ENCODE results near the gene YTHDC1. TPM values are rescaled to one million over a fixed set of nuclear protein-coding genes. Genes with fewer than 3 reads are reported as not detected.

Gene YTHDC1
- total and polyA plus RNA-seq, 7 experiments from 2014 or later = 26.9 to 254 (median 206) TPM

DNA sequence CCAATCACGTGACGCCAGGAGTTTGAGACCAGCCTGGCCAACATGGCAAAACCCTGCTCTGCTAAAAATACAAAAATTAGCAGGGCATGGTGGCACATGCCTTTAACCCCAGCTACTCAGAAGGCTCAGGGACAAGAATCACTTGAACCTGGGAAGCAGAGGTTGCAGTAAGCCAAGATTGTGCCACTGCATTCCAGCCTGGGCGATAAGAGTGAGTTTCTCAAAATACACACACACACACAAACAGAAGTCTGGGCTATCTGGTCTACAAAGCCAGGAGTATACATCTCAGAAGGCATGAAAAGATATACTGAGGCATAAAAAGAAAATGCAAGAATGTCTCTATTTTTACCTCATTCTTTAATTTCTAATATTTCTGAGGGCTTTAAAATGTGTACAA is 11.3 kb downstream of the YTHDC1 start:
- no peaks in the 10 kb centered on the region for H3K27me3 ChIP-seq (ENCODE audit: control insufficient read depth in 2 of 2, insufficient read depth in 2 of 2, low read length in 2 of 2)
- Mint-ChIP-seq H3K4me1 (peaks cover 32 to 91% (median 68%) of the 10 kb centered on the region in 7 donors), H3K4me3 (peak overlapping the region in 3 of 10 donors; percentile 19 to 99 (median 54)), H3K9me3 (no peaks in the 10 kb centered on the region), H3K36me3 (peaks cover 12 to 24% (median 18%) of the 10 kb centered on the region in 5 donors), H3K27ac (peak overlapping the region in 3 of 9 donors; percentile 30 to 62 (median 43)), H3K27me3 (no peaks in the 10 kb centered on the region)
- ChIA-PET CTCF (no interaction called here), POLR2A (interaction anchor here (0.9 kb wide), 1 partner anchor 26 kb away, joined by 7 read pairs; no protein-coding TSS in a partner anchor)
- H3K27ac ChIP-seq (ENCODE audit: low read depth, low read length) = peak overlapping the region; percentile 28
- ATAC-seq (no peak), DNase-seq (no peak)
- H3K9me3 ChIP-seq (ENCODE audit: control insufficient read depth in 2 of 3, low read length in 3 of 3) = no peaks in the 10 kb centered on the region
- peaks cover 12 to 31% (median 17%) of the 10 kb centered on the region in 3 experiments for H3K36me3 ChIP-seq (ENCODE audit: control insufficient read depth in 2 of 3, insufficient read depth in 3 of 3, low read length in 3 of 3)
- H3K4me1 ChIP-seq (ENCODE audit: control insufficient read depth in 2 of 2, insufficient read depth in 2 of 2, low read length in 2 of 2) = peaks cover 19 to 35% of the 10 kb centered on the region in 2 donors
- intact Hi-C loops (cut with micrococcal nuclease) = loop anchor here in 1 of 2 donors (1.0 kb wide), 2 partner anchors 8 to 9 kb away; no protein-coding TSS in a partner anchor
- H3K4me3 ChIP-seq (ENCODE audit: low read length) = no peak overlapping the region

DNA sequence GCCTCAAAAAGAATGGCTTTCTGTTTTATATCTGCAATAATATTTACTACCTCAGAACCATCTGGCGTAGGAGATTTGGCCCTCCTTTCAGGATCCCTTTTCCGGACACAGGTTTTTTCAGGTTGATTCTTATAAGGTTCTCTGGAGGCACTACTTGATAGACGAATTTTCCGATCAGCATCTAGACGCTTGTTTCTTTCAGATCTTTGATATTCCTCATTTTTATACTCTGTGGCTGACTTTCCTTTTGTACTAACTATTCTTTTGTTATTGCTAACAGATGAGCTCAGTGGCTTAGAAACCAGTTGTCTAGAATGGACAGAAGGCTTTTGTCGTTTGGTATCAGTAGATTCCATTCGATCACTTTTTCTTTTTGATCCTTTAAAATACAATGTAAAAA is 12.4 kb downstream of the YTHDC1 start:
- H3K27me3 ChIP-seq (ENCODE audit: control insufficient read depth in 2 of 2, insufficient read depth in 2 of 2, low read length in 2 of 2) = no peaks in the 10 kb centered on the region
- H3K4me3 ChIP-seq (ENCODE audit: low read length) = no peak overlapping the region
- CTCF ChIA-PET = interaction anchor here (0.6 kb wide), 1 partner anchor 152 kb away, joined by 3 read pairs; no protein-coding TSS in a partner anchor
- Mint-ChIP-seq H3K4me1 (peaks cover 32 to 95% (median 67%) of the 10 kb centered on the region in 7 donors), H3K9me3 (no peaks in the 10 kb centered on the region), H3K27ac (peak overlapping the region in 5 of 9 donors; percentile 2 to 84 (median 11)), H3K27me3 (no peaks in the 10 kb centered on the region), H3K36me3 (peaks cover 13 to 29% (median 27%) of the 10 kb centered on the region in 5 donors), H3K4me3 (peak overlapping the region in 4 of 10 donors; percentile 12 to 38 (median 20))
- DNase-seq (no peak), ATAC-seq (no peak)
- H3K27ac ChIP-seq (ENCODE audit: low read depth, low read length) = peak overlapping the region; percentile 25
- POLR2A ChIA-PET = interaction anchor here (0.9 kb wide), 1 partner anchor 25 kb away, joined by 7 read pairs; no protein-coding TSS in a partner anchor
- peaks cover 23 to 41% (median 24%) of the 10 kb centered on the region in 3 experiments for H3K36me3 ChIP-seq (ENCODE audit: control insufficient read depth in 2 of 3, insufficient read depth in 3 of 3, low read length in 3 of 3)
- H3K9me3 ChIP-seq (ENCODE audit: control insufficient read depth in 2 of 3, low read length in 3 of 3) = no peaks in the 10 kb centered on the region
- H3K4me1 ChIP-seq (ENCODE audit: control insufficient read depth in 2 of 2, insufficient read depth in 2 of 2, low read length in 2 of 2) = peaks cover 17 to 35% of the 10 kb centered on the region in 2 donors
- intact Hi-C loops (cut with micrococcal nuclease) = no loop called here

DNA sequence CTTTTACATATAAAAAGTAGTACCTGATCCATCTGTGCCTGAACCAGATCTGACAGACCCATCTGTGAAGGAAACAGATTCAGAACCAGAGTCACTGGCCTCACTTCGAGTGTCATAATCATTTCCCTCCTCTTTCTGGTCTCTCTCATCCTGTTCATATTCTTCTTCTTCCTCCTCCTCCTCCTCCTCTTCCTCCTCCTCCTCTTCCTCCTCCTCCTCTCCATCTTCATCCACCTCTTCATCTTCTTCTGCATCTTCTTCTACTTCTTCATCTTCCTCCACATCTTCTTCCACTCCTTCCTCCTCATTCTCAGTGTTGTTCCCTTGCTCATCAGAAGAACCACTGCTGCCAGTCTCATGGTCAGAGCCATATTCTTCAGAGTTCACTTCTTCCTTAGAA is 12.9 kb downstream of the YTHDC1 start:
- DNase-seq (no peak), ATAC-seq (no peak)
- ChIA-PET POLR2A (no interaction called here), CTCF (no interaction called here)
- no peaks in the 10 kb centered on the region for H3K27me3 ChIP-seq (ENCODE audit: control insufficient read depth in 2 of 2, insufficient read depth in 2 of 2, low read length in 2 of 2)
- Mint-ChIP-seq H3K27me3 (no peaks in the 10 kb centered on the region), H3K27ac (peak overlapping the region in 7 of 9 donors; percentile 2 to 84 (median 43)), H3K36me3 (peaks cover 17 to 35% (median 32%) of the 10 kb centered on the region in 5 donors), H3K9me3 (no peaks in the 10 kb centered on the region), H3K4me1 (peaks cover 30 to 95% (median 65%) of the 10 kb centered on the region in 7 donors), H3K4me3 (peak overlapping the region in 3 of 10 donors; percentile 22 to 38 (median 30))
- no peak overlapping the region for H3K4me3 ChIP-seq (ENCODE audit: low read length)
- peaks cover 11 to 31% of the 10 kb centered on the region in 2 donors for H3K4me1 ChIP-seq (ENCODE audit: control insufficient read depth in 2 of 2, insufficient read depth in 2 of 2, low read length in 2 of 2)
- no peaks in the 10 kb centered on the region for H3K9me3 ChIP-seq (ENCODE audit: control insufficient read depth in 2 of 3, low read length in 3 of 3)
- intact Hi-C loops (cut with micrococcal nuclease) = no loop called here
- H3K36me3 ChIP-seq (ENCODE audit: control insufficient read depth in 2 of 3, insufficient read depth in 3 of 3, low read length in 3 of 3) = peaks cover 28 to 46% (median 29%) of the 10 kb centered on the region in 3 experiments
- H3K27ac ChIP-seq (ENCODE audit: low read depth, low read length) = peak overlapping the region; percentile 25

- H3K27ac Mint-ChIP-seq = peak overlapping the region in 5 of 9 donors; percentile 4 to 84 (median 63)
Observed at GRCh38 chr4:68336530-68336929, 13.4 kb downstream of the YTHDC1 start.

GRCh38 chr4:68326141-68326540 is 23.7 kb downstream of the YTHDC1 start:
- H3K9me3 Mint-ChIP-seq = no peaks in the 10 kb centered on the region
- no peaks in the 10 kb centered on the region for H3K4me1 ChIP-seq (ENCODE audit: control insufficient read depth in 2 of 2, insufficient read depth in 2 of 2, low read length in 2 of 2)
- ChIA-PET POLR2A (no interaction called here), CTCF (no interaction called here)
- no peak for ATAC-seq
- no peaks in the 10 kb centered on the region for H3K27me3 ChIP-seq (ENCODE audit: control insufficient read depth in 2 of 2, insufficient read depth in 2 of 2, low read length in 2 of 2)
- no peak overlapping the region for H3K4me3 Mint-ChIP-seq
- H3K4me1 Mint-ChIP-seq = peaks cover 0 to 13% (median 9%) of the 10 kb centered on the region in 7 donors
- DNase-seq = no peak
- no peaks in the 10 kb centered on the region for H3K27me3 Mint-ChIP-seq
- H3K36me3 Mint-ChIP-seq = peaks cover 0 to 34% (median 18%) of the 10 kb centered on the region in 5 donors
- H3K27ac Mint-ChIP-seq = peak overlapping the region in 4 of 9 donors; percentile 11 to 55 (median 31)
- no peak overlapping the region for H3K27ac ChIP-seq (ENCODE audit: low read depth, low read length)
- peaks cover 27 to 75% (median 36%) of the 10 kb centered on the region in 3 experiments for H3K36me3 ChIP-seq (ENCODE audit: control insufficient read depth in 2 of 3, insufficient read depth in 3 of 3, low read length in 3 of 3)
- no peak overlapping the region for H3K4me3 ChIP-seq (ENCODE audit: low read length)
- intact Hi-C loops (cut with micrococcal nuclease) = no loop called here
- no peaks in the 10 kb centered on the region for H3K9me3 ChIP-seq (ENCODE audit: control insufficient read depth in 2 of 3, low read length in 3 of 3)

More at GRCh38 chr4:68336530-68336929, 13.4 kb downstream of the YTHDC1 start:
- peaks cover 28 to 93% (median 60%) of the 10 kb centered on the region in 7 donors for H3K4me1 Mint-ChIP-seq
- Histone ChIP-seq H3K36me3 (ENCODE audit: control insufficient read depth in 2 of 3, insufficient read depth in 3 of 3, low read length in 3 of 3) (peaks cover 30 to 51% (median 32%) of the 10 kb centered on the region in 3 experiments), H3K9me3 (ENCODE audit: control insufficient read depth in 2 of 3, low read length in 3 of 3) (no peaks in the 10 kb centered on the region), H3K4me1 (ENCODE audit: control insufficient read depth in 2 of 2, insufficient read depth in 2 of 2, low read length in 2 of 2) (peaks cover 8 to 27% of the 10 kb centered on the region in 2 donors), H3K4me3 (ENCODE audit: low read length) (no peak overlapping the region), H3K27me3 (ENCODE audit: control insufficient read depth in 2 of 2, insufficient read depth in 2 of 2, low read length in 2 of 2) (no peaks in the 10 kb centered on the region), H3K27ac (ENCODE audit: low read depth, low read length) (no peak overlapping the region)
- CTCF ChIA-PET = no interaction called here
- peaks cover 19 to 38% (median 36%) of the 10 kb centered on the region in 5 donors for H3K36me3 Mint-ChIP-seq
- peak overlapping the region in 1 of 10 donors; percentile 31 for H3K4me3 Mint-ChIP-seq
- ATAC-seq = no peak
- intact Hi-C loops (cut with micrococcal nuclease) = no loop called here
- POLR2A ChIA-PET = no interaction called here
- no peaks in the 10 kb centered on the region for H3K27me3 Mint-ChIP-seq
- no peaks in the 10 kb centered on the region for H3K9me3 Mint-ChIP-seq
- DNase-seq = no peak

GRCh38 chr4:68324519-68325262 is 25.2 kb downstream of the YTHDC1 start:
- Histone ChIP-seq H3K27ac (ENCODE audit: low read depth, low read length) (no peak overlapping the region), H3K9me3 (ENCODE audit: control insufficient read depth in 2 of 3, low read length in 3 of 3) (no peaks in the 10 kb centered on the region), H3K4me1 (ENCODE audit: control insufficient read depth in 2 of 2, insufficient read depth in 2 of 2, low read length in 2 of 2) (no peaks in the 10 kb centered on the region), H3K4me3 (ENCODE audit: low read length) (no peak overlapping the region), H3K27me3 (ENCODE audit: control insufficient read depth in 2 of 2, insufficient read depth in 2 of 2, low read length in 2 of 2) (no peaks in the 10 kb centered on the region), H3K36me3 (ENCODE audit: control insufficient read depth in 2 of 3, insufficient read depth in 3 of 3, low read length in 3 of 3) (peaks cover 21 to 70% (median 28%) of the 10 kb centered on the region in 3 experiments)
- no peaks in the 10 kb centered on the region for H3K27me3 Mint-ChIP-seq
- H3K36me3 Mint-ChIP-seq = peaks cover 0 to 32% (median 17%) of the 10 kb centered on the region in 5 donors
- POLR2A ChIA-PET = interaction anchor here (1.2 kb wide), 1 partner anchor 9 kb away, joined by 4 read pairs; no protein-coding TSS in a partner anchor
- peak overlapping the region in 4 of 9 donors; percentile 1 to 55 (median 12) for H3K27ac Mint-ChIP-seq
- no peak for DNase-seq
- intact Hi-C loops (cut with micrococcal nuclease) = no loop called here
- no peak overlapping the region for H3K4me3 Mint-ChIP-seq
- H3K9me3 Mint-ChIP-seq = no peaks in the 10 kb centered on the region
- peaks cover 0 to 13% (median 9%) of the 10 kb centered on the region in 7 donors for H3K4me1 Mint-ChIP-seq
- no peak for ATAC-seq
- CTCF ChIA-PET = no interaction called here

All from naive thymus-derived CD4-positive, alpha-beta T cell (primary cell).